ENCODE measurements around the gene RTRAF. TPM values are rescaled to one million over a fixed set of nuclear protein-coding genes. Genes with fewer than 3 reads are reported as not detected.

RTRAF gene
- total and polyA plus RNA-seq, 4 donors: 109 to 117 (median 113) TPM

- no peak for ATAC-seq (ENCODE audit: low FRiP score)
- Histone ChIP-seq H3K4me1 (ENCODE audit: control insufficient read depth in 1 of 2, insufficient read depth in 2 of 2, low read length in 2 of 2) (peaks cover 4 to 9% of the 10 kb centered on the region in 2 donors), H3K27ac (ENCODE audit: low read depth in 1 of 2, low read length in 2 of 2) (peak overlapping the region in 1 of 2 donors; percentile 37), H3K4me3 (ENCODE audit: low read length in 2 of 2) (no peak overlapping the region), H3K27me3 (ENCODE audit: control insufficient read depth in 1 of 2, insufficient read depth in 2 of 2, low read length in 1 of 2) (no peaks in the 10 kb centered on the region), H3K36me3 (ENCODE audit: control insufficient read depth in 1 of 2, insufficient read depth in 2 of 2, low read length in 1 of 2) (no peaks in the 10 kb centered on the region), H3K9me3 (ENCODE audit: control insufficient read depth, low read length) (no peaks in the 10 kb centered on the region)
- no peak for DNase-seq
- intact Hi-C loops (cut with DNase I): no loop called here
- 15 to 22% methylated on average over 5 of the region's 5 CpGs for WGBS, 2 donors
Observed at GRCh38 chr14:52053044-52053443, 63.7 kb downstream of the RTRAF start.

GRCh38 chr14:52054678-52055077 is 65.3 kb downstream of the RTRAF start:
- no peak for ATAC-seq (ENCODE audit: low FRiP score)
- WGBS, 2 donors: 2 to 5% methylated on average over 1 of the region's 1 CpG
- no peak for DNase-seq
- H3K27me3 ChIP-seq (ENCODE audit: control insufficient read depth in 1 of 2, insufficient read depth in 2 of 2, low read length in 1 of 2): no peaks in the 10 kb centered on the region
- H3K4me1 ChIP-seq (ENCODE audit: control insufficient read depth in 1 of 2, insufficient read depth in 2 of 2, low read length in 2 of 2): peaks cover 4 to 13% of the 10 kb centered on the region in 2 donors
- H3K4me3 ChIP-seq (ENCODE audit: low read length in 2 of 2): no peak overlapping the region
- H3K36me3 ChIP-seq (ENCODE audit: control insufficient read depth in 1 of 2, insufficient read depth in 2 of 2, low read length in 1 of 2): no peaks in the 10 kb centered on the region
- H3K27ac ChIP-seq (ENCODE audit: low read depth in 1 of 2, low read length in 2 of 2): no peak overlapping the region
- no peaks in the 10 kb centered on the region for H3K9me3 ChIP-seq (ENCODE audit: control insufficient read depth, low read length)
- intact Hi-C loops (cut with DNase I): no loop called here

- WGBS, 2 donors: 86 to 92% methylated on average over 2 of the region's 2 CpGs
- ATAC-seq (ENCODE audit: low FRiP score): no peak
- Histone ChIP-seq H3K4me1 (ENCODE audit: control insufficient read depth in 1 of 2, insufficient read depth in 2 of 2, low read length in 2 of 2) (peaks cover 4 to 13% of the 10 kb centered on the region in 2 donors), H3K27me3 (ENCODE audit: control insufficient read depth in 1 of 2, insufficient read depth in 2 of 2, low read length in 1 of 2) (no peaks in the 10 kb centered on the region), H3K4me3 (ENCODE audit: low read length in 2 of 2) (no peak overlapping the region), H3K36me3 (ENCODE audit: control insufficient read depth in 1 of 2, insufficient read depth in 2 of 2, low read length in 1 of 2) (no peaks in the 10 kb centered on the region), H3K9me3 (ENCODE audit: control insufficient read depth, low read length) (no peaks in the 10 kb centered on the region), H3K27ac (ENCODE audit: low read depth in 1 of 2, low read length in 2 of 2) (no peak overlapping the region)
- intact Hi-C loops (cut with DNase I): no loop called here
- no peak for DNase-seq
Observed at GRCh38 chr14:52055167-52055566, 65.8 kb downstream of the RTRAF start.

- Histone ChIP-seq H3K27me3 (ENCODE audit: control insufficient read depth in 1 of 2, insufficient read depth in 2 of 2, low read length in 1 of 2) (no peaks in the 10 kb centered on the region), H3K4me3 (ENCODE audit: low read length in 2 of 2) (no peak overlapping the region), H3K36me3 (ENCODE audit: control insufficient read depth in 1 of 2, insufficient read depth in 2 of 2, low read length in 1 of 2) (no peaks in the 10 kb centered on the region), H3K4me1 (ENCODE audit: control insufficient read depth in 1 of 2, insufficient read depth in 2 of 2, low read length in 2 of 2) (peaks cover 0 to 8% of the 10 kb centered on the region in 2 donors), H3K9me3 (ENCODE audit: control insufficient read depth, low read length) (no peaks in the 10 kb centered on the region), H3K27ac (ENCODE audit: low read depth in 1 of 2, low read length in 2 of 2) (no peak overlapping the region)
- intact Hi-C loops (cut with DNase I): no loop called here
- DNase-seq (no peak), ATAC-seq (ENCODE audit: low FRiP score) (no peak)
- WGBS, 2 donors: 24 to 36% methylated on average over 3 of the region's 3 CpGs
Observed at GRCh38 chr14:52058341-52058740, 69.0 kb downstream of the RTRAF start.

GRCh38 chr14:52059649-52060048 is 70.3 kb downstream of the RTRAF start:
- intact Hi-C loops (cut with DNase I): no loop called here
- Histone ChIP-seq H3K9me3 (ENCODE audit: control insufficient read depth, low read length) (no peaks in the 10 kb centered on the region), H3K27me3 (ENCODE audit: control insufficient read depth in 1 of 2, insufficient read depth in 2 of 2, low read length in 1 of 2) (no peaks in the 10 kb centered on the region), H3K36me3 (ENCODE audit: control insufficient read depth in 1 of 2, insufficient read depth in 2 of 2, low read length in 1 of 2) (no peaks in the 10 kb centered on the region), H3K4me3 (ENCODE audit: low read length in 2 of 2) (no peak overlapping the region), H3K27ac (ENCODE audit: low read depth in 1 of 2, low read length in 2 of 2) (no peak overlapping the region), H3K4me1 (ENCODE audit: control insufficient read depth in 1 of 2, insufficient read depth in 2 of 2, low read length in 2 of 2) (peaks cover 0 to 4% of the 10 kb centered on the region in 2 donors)
- DNase-seq (no peak), ATAC-seq (ENCODE audit: low FRiP score) (peak; percentile 58)

GRCh38 chr14:52060080-52060479 is 70.7 kb downstream of the RTRAF start:
- DNase-seq (no peak), ATAC-seq (ENCODE audit: low FRiP score) (peak; percentile 45)
- H3K4me3 ChIP-seq (ENCODE audit: low read length in 2 of 2): no peak overlapping the region
- H3K36me3 ChIP-seq (ENCODE audit: control insufficient read depth in 1 of 2, insufficient read depth in 2 of 2, low read length in 1 of 2): no peaks in the 10 kb centered on the region
- intact Hi-C loops (cut with DNase I): no loop called here
- H3K27ac ChIP-seq (ENCODE audit: low read depth in 1 of 2, low read length in 2 of 2): peak overlapping the region in 1 of 2 donors; percentile 26
- H3K4me1 ChIP-seq (ENCODE audit: control insufficient read depth in 1 of 2, insufficient read depth in 2 of 2, low read length in 2 of 2): peaks cover 0 to 4% of the 10 kb centered on the region in 2 donors
- H3K27me3 ChIP-seq (ENCODE audit: control insufficient read depth in 1 of 2, insufficient read depth in 2 of 2, low read length in 1 of 2): no peaks in the 10 kb centered on the region
- H3K9me3 ChIP-seq (ENCODE audit: control insufficient read depth, low read length): no peaks in the 10 kb centered on the region
- WGBS, 2 donors: 2 to 4% methylated on average over 6 of the region's 6 CpGs

Other genes starting within 250 kb of the RTRAF start
- gene GNG2, start 128.9 kb upstream of the RTRAF start, total RNA-seq: 10 to 100 TPM; 15.0 to 31.9 TPM
- gene GNG2, start 128.9 kb upstream of the RTRAF start, polyA plus RNA-seq: 10 to 100 TPM in 1 of 2 donors, 1 to 10 TPM in 1; 5.3 to 10.0 TPM
- gene NID2, start 79.5 kb downstream of the RTRAF start, total RNA-seq: 10 to 100 TPM; 22.1 to 56.6 TPM
- 10 to 100 TPM in 1 of 2 donors, 1 to 10 TPM in 1; 2.8 to 30.9 TPM for gene NID2, start 79.5 kb downstream of the RTRAF start, polyA plus RNA-seq